ENCODE results near the gene LCN9.
A peak's percentile ranks its signal among the peaks of the same experiment; 100 is the strongest.
"Not testable (repeated sequence)": the region's sequence is repeated elsewhere in the genome, so short reads cannot be mapped to it uniquely, and the experiment has no call there.

LCN9 gene

DNA sequence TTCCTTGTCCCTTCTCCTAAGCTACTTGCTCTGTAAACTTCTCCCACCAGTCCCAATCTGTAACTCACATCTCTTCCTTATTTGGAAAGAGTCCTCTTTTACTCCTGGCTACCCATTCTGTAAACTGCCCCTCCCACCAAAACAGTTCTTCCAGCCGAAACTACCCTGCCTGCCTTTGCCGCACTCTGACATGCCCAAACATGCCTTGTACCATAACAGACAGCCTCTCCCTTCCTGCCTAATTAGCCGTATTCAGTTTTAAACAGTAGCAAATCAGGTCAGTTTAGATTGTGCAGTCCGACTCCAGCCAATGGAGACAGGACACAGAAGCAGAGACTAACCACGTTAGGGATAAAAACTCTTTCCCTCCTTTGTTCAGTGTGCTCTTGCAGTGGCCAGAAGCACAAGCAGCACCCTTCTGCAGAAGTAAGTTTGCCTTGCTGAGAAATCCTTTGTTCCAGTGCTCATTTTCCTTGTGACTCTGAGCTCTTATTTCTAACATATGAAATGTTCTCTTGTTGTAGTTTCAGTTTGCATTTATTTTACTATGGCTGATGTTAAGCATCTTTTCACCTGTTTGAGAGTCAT lies 18.4 kb upstream of the LCN9 start:
- no peak for DNase-seq

DNA sequence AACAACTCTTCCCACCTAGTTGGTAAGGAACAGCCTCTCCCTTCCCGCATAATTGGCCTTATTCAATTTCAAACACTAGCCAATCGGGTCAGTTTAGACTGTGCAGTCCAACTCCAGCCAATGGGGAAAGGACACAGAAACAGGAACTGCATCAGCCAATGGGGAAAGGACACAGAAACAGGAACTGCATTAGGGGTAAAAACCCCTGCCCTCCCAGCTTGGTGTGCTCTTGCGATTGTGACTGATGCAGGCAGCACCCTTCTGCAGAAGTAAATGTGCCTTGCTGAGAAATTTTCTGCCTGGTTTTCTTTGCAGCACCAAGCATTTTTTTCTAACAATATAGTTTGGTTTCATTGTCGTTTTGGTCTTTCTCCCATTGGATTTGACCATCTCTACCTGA lies 15.2 kb upstream of the LCN9 start:
- no peak for DNase-seq

DNA sequence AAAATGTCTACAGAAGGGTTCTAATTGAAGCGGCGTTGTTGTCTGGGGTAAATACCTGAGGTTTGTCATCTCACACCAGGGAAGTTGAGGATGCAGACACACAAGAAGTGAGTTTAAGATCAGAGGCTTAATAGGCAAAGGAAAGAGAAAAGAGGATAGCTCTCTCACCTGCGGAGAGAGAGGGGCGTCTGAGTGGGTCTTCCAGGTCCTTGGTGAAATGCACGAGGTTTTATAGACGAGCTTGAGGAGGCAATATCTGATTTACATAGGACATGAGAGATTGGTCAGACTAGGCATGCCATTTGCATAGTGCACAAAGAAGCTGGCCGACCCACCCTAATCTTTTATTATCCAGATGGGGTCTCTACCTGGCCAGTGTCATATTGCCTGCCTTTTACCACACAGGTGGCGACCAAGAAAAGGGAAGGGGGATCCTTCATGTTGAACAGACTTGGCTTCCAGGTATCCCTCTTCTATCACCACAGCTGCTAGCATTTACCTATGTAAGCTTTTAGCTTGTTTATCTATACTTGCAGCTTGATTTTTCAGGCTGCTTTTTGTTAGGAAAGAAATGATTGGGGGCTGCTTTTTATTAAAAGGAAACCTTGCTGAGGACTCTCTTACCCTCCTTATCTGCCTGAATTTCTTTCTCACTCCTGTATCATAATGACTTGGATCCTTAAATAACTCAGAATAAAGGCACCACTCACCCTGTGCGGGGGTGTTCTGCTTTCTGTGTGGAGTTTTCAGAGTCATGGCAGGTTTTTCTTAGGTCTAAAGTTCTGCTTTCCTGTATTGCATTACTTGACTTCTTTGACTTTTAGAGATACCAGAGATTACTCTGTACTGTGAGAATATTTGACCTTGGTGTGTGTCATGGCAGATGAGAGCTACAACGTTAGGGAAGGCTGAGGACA lies 14.4 kb upstream of the LCN9 start:
- DNase-seq, result no peak

DNA sequence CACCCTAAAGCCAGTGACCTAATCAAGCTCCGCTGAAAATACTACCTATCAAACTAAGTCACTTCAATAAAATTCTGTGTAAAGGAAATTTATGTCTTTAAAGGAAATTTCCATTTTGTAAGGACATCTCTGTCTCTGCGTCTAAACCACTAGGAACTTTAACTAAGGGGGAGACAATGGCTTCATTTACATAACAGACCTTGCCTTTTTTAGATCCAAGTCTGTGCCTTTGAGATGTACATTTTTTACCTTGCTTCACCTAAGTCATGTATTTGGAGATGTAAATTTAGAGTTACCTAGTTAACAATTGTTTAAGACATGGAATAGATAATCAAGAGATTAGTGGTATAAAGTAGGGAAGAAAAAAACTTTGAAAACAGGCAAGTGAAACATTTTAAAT lies 13.6 kb upstream of the LCN9 start:
- DNase-seq, result no peak

DNA sequence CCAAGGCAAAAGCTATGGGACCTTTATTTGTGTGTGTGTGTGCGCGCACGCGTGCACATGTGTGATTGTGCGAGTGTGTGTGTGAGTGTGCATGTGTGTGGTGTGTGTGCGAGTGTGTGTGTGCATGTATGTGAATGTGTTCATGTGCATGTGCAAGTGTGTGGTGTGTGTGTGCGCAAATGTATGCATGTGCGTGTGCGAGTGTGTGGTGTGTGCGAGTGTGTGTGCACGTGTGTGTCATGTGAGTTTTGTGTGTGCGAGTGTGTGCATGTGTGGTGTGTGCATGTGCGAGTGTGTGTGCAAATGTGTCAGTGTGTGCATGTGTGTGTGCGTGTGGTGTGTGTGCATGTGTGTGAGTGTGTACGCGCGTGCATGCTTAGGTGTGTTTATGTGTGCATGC lies 12.7 kb upstream of the LCN9 start:
- DNase-seq, result no peak

DNA sequence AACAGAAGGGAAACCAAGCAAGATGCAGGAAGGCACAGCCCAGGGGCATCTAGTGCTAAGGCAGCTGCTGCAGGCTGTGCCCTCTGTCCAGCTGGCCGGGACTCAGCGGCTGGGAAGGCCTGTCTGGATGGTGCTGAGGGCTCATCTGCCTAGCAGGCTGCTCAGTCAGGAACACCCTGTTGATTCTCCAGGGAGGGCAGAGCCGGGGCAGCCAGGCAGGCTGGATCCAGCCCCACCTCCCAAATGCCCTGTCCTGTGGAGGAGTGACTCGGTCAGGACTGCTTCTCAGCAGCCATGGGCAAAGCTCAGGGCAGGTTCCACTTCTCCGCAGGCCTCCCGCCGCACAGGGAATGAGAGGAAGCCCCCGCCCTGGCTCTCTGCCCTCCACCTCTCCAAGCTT lies 7.8 kb upstream of the LCN9 start:
- no peak for DNase-seq

DNA sequence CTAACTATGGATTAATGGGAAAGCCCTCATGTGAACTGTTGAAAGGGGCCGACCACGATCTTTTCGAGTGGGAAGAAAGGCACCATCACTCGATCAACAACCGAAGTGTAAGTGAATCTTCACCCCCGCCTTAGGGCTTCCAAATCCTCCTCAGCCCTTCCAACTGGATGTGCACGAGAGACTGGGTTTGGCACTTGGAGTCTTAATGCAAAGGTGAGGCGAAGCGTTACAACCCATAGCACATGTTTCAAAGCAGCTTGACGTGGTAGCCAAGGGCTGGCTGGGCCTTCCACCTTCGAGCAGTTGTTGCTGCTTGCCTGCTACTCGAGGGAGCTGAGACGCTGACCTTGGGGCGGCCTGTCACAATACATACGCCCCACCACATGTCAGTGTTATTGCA lies 5.7 kb upstream of the LCN9 start:
- no peak for DNase-seq

DNA sequence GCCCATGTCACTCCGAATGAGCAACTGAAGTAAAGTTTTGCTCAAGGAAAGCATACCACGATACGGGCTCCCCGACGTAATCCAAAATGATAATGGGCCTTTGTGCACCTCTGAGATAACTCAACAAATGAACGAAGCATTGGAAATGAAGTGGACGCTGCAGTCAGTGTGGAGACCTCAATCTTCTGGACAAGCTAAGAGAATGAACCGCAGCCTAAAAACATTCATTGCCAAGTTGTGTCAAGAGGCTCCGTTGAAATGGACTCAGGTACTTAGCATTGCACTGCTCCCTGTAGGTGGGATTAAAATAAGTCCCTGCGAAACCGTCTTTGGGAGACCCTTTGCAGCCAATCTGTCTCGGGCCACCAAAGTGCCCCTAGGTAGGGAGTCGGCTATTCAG lies 3.9 kb upstream of the LCN9 start:
- DNase-seq, result no peak

DNA sequence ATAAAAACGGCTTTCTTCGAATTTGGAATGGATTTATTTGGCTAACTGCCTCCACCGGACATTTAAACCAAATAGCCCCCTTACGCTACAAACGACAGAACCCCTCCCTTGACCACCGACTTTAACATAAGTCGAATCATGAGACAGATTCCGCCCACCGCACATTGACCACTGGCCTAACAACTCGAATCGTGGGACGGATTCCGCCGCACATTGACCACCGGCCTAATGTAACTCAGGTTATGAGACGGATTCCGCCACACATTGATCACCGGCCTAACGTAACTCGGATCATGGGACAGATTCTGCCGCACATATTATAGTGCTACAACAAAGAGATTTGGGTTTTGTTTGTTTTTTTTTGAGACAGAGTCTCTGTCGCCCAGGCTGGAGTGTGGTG lies 2.7 kb upstream of the LCN9 start:
- DNase-seq, result no peak

DNA sequence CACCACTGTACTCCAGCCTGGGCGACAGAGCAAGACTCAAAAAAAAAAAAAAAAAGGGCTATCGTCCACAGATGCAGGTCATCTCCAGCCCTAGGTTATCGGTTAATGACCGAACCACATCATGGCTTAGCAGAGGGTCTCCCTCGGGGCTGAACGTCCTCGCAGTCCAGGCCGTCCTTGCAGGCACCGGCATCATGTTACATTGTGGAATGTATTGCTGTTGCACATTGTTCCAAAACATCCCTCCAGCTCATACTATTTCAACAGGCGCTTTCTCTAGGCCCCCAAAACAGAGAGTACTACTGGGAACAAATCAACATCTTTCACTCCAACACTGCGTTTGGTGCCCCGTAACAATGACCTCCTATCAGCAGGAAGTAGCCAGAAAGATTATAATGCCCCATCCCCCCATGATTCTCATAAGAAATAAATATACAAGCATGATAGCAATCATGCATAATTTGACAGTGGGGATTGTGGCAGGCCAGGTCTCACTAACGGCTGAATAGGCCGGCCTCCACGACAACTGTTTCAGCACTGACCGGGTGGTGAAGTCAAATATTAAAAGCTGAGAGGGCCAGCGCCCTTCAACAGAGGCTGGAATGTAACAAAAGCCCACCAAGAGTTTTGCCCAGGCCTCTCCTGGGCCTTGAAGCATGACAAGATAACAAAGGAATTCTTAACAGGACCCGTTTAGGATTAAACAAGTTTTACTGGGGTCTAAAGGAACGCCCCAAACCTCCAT lies 1.1 kb upstream of the LCN9 start:
- no peak for DNase-seq

DNA sequence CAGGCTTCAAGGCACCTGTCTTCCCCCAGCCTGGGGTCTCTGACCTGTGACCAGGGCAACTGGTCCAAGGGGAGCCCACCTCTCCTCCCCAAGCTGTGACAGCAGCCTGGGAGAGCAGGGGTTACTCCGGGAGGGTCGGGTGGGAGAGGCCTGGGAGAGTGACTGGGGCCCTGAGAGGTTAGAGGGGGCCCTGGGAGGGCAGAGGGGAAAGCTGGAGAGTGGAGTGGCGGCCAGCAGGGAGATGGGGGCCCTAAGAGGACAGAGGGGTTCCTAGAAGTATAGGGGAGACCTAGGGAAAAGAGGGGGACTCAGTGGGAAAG lies 302 bp downstream of the LCN9 start:
- DNase-seq, result no peak

DNA sequence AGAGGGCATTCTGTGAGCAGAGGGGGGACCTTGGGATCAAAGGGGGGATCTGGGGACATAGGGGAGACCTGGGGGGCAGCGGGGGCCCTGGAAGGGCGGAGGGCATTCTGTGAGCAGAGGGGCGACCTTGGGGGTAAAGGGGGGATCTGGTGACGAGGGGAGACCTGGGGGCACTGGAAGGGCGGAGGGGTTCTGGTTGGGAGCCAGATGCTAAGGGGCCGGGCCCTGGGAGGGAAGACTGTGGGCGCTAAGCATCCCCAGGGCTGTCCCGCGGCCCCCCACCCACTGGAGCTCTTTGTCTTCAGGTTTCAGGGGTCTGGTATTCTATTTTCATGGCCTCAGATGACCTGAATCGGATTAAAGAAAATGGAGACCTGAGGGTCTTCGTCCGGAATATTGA lies 748 bp downstream of the LCN9 start:
- no peak for DNase-seq

DNA sequence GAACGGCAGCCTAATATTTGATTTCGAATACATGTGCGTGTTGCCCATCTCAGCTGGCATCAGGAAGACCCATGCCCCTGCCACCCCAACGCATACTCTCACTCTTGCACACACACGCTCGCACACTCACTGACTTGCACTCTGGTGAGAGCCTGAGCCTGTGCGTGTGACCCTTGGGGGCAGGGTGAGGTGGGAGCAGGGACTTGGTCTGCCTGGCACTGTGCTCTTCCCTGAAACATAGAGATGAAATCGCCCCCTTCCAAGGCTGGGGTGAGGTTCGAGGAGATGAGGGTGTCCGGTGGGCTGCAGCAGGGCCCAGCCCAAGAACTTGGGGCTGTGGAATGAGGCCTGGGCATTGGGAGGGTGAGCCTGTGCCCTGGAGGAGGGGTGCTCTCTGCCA lies 1.2 kb downstream of the LCN9 start:
- no peak for DNase-seq

DNA sequence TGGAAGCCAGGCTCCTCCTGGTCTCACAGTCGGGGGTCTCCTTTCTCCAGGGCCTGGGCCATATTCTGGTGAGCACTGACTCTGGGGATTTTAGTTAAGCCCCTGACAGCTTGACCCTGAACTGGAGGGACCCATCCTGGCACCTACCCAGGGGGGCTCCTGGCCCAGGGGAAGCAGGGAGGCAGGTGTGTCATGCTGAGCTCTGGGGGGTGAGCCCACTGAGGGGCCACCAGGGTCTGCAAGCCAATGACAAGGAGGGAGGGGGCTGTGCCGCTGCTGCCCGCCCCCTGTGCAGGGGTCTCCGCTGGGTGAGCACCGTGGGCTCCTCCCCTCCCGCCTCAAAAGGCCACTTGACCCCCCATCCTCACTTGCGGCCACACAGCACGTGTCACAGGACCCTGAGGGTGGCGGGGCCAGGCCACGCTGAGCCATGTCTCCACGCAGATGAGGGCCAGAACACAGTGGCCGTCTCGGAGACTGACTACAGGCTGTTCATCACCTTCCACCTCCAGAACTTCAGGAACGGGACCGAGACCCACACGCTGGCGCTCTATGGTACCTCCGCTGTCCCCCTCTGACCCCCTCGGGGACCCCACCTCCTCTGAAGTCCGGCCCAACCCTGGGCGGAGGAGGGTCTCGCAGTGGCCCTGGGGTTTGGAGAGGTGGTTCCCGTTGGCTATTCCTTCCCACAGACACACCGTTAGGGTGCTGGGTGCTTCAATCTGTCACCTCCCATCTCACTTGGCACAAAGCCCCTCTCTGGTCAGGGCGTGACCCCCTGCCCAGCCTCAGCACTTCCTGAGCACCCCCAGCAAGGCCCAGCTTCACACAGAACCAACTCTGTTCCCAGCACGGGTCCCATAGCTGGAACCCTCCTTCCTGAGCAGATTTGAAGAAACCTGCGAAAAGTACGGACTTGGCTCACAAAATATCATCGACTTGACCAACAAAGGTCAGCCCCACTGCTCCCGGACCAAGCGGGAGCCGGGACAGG lies 2.0 kb downstream of the LCN9 start:
- no peak for DNase-seq

DNA sequence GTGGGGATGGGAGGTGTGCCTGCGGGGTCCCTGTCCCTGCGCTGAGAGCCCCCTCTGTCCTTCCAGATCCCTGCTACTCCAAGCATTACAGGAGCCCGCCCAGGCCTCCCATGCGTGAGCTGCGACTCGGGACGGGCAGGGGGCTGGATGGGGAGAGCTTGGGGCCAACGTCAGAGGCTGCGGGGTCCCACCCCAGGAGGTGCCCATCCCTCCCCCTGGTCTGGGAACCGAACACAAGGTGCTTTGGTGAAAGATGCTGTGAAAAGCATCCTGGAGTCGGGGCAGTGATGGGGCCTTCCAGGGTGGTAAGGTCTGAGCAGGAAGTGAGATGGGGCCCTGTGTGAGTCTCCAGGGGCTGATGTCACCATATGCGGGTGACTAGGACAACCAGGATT lies 2.7 kb downstream of the LCN9 start:
- DNase-seq, result no peak

DNA sequence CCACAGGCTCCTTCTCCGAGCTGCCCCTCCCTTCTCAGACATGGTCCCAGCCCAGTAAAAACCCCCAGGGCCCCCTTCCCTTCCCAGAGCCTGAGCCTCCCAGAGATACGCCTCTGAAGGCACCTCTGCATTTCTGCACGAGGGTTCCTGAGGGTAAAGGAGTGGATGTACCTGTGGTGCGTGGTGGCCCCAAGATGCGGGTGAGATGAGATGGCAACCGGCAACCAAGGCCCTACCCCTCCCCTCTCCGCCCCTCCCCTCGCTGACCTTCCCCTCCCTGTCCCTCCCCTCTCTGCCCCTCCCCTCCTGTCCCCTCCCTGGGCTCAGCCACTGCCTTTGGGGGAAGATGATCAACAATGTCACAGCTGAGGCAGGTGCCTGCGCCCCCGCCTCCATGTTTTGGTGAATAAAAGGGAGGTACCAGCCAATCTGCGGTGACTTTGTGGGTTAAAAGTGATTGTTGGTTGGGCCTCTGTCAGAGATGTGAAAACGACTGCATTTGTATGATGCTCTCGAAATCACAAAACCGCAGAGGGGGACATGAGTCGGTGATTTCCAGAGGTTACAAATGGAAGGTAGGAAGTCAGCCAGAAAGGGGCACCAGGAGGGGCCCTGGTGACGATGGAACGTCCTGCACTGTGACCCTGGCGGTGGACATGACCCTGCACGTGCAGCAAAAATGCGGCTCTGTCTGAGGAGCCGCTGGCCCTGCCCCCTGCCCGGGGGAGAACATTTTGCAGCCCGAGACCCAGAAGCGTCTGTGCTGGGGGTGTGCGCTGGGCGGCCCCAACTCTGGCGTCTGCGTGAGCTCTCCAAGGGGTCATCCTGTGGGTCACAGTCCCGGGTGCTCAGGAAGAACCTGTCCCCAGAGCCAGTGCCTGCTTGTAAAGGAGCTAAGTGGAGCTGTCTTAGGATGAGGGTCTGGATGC lies 3.7 kb downstream of the LCN9 start:
- DNase-seq, result no peak

DNA sequence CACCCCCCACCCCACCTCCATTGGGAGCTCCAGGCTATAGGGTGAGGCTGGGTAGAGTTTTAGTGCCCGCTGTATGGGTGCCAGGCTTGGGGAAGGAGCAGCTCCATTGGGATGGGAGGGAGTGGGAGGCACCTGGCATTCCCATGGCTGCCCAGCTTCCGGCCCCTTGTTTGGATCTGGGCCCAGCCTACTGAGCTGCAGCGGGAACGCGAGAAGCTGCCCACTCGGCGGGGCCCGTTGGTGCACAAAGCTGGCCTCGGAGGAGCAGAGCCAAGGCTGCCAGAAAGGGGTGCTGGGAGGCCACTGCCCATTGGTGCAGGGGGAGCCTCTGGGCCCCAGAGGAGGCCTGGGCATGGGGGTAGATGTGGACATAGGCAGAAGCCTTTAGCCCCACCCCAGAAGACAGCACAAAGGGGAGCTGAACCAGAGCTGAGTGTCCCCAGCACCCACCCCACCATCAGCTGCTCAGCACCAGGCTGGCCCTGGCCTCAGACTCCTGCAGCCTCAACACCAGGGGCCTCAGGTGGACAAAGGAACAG lies 4.4 kb downstream of the LCN9 start:
- DNase-seq, result peak in 13 of 58 donors; percentile 4 to 51 (median 22)

DNA sequence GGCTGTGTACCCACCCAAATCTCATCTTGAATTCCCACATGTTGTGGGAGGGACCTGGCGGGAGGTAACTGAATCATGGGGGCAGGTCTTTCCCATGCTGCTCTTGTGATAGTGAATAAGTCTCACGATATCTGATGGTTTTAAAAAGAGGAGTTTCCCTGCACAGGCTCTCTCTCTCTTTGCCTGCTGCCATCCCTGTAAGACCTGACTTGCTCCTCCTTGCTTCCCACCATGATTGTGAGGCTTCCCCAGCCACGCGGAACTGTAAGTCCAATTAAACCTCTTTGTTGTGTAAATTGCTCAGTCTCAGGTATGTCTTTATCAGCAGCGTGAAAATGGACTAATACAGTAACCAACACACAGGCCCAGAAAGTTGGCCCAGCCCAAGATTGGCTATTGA lies 5.9 kb downstream of the LCN9 start:
- DNase-seq, result not testable (repeated sequence)

DNA sequence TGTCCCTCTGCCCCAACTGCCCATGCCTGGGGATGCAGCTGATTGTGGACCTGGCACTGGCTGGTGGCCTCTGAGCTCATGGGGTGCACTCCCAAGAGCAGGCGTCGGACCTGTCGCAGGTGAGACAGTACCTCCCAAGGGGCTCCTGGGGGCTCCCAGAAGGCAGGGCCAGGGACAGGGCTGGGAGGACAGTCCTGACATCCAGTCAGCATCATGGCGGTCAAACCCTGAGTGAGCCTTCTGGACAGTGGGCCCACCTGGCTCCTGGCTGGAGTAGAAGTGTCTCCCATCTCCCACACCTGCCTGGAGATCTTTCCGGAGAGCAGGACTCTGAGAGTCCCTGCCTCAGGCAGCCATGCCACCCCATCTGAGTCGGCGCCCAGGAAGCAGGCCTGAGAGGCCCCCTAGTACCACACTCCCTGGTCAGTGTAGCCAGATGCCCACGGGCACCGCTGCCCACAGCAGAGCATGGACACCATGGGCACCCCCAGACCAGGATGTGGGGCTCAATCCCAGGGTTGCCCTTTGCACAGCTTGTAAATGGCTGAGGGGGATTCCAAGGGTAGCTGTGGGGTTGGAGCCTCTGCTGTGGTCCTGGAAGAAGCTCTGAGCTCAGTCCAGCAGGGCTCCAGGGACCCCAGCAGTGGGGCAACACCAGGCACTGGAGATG lies 6.6 kb downstream of the LCN9 start:
- no peak for DNase-seq

Measured in anterior cingulate cortex (tissue), 58 donors.